GM19193 (cell line): ENCODE data around the gene EIF4EBP2.

ENCODE experiments used
- POLR2A ChIP-seq: IDR thresholded peaks from 4 replicates; pipeline ENCODE4 v1.6.1; 2011; ENCODE audit not compliant: insufficient read depth, insufficient read length; ENCODE audit errors: extremely low read depth

The EIF4EBP2 gene

GRCh38 chr10:70458329-70459060 is 54.5 kb downstream of the EIF4EBP2 start:
- no peak for TF ChIP-seq POLR2A

GRCh38 chr10:70459061-70459773 is 55.3 kb downstream of the EIF4EBP2 start:
- no peak for TF ChIP-seq POLR2A

DNA sequence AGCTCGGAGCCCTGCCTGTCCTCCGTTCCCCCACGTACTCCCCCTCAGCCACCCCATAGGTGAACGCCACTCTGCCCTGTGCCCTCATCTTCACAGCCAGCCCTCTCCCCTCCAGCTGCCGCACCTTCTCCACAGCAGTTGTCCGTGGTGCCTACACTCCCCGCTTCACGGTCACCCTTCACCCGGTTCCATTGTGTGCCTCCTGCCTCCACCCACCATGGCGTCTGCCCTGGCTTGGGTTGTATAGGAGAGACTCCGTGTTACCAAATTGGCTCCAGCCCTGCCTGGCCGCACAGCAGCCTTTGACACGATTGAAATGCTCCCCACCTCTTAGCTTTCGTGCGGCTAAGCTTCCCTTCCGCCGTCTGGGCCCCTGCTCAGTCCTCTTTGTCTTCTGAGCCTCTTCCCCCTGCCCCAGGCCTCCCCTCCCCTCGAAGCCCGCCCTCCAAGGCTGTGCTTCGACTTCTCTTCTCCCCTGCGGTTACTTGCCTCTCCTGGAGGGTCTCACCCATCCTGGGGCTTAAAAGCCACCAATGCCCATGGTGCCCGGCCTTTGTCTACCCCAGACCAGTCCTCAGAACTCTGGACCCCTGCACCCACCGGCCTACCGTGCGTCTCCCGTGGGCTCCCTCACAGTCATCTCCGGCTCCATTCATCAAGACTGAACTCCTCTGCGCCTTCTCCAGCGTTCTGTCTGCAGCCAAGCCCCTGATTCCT is 56.0 kb downstream of the EIF4EBP2 start:
- TF ChIP-seq POLR2A = no peak

- no peak for TF ChIP-seq POLR2A
These were observed 57.7 kb downstream of the EIF4EBP2 start for GRCh38 chr10:70461397-70462348.

- no peak for TF ChIP-seq POLR2A
These were observed 58.5 kb downstream of the EIF4EBP2 start for GRCh38 chr10:70462349-70462984.

- no peak for TF ChIP-seq POLR2A
These were observed 61.3 kb downstream of the EIF4EBP2 start for GRCh38 chr10:70465278-70465677.

- TF ChIP-seq POLR2A = no peak
These were observed 61.9 kb downstream of the EIF4EBP2 start for GRCh38 chr10:70465832-70466231.

DNA sequence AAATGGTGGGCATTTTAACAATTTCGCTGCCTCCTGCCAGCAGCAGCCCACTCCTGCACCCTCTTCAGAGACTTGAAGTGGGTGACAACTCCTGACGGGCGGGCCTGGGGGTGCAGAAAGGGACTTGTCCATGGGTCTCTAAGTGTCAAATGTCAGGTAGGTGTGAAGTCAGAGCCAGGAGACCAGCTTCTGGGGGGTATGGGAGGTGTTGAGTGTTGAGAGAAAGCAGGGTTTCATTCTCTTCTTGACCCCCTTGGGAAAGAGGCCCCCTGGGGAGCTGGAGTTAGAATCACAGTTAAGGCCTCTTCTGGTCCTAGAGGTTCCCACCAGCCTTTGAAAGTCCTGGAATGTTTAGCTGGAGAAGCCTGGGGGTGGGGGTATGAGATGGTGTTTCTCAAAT is 63.0 kb downstream of the EIF4EBP2 start:
- TF ChIP-seq POLR2A = no peak

GRCh38 chr10:70472799-70473454 is 69.0 kb downstream of the EIF4EBP2 start:
- no peak for TF ChIP-seq POLR2A

GRCh38 chr10:70474780-70475179 is 70.8 kb downstream of the EIF4EBP2 start:
- TF ChIP-seq POLR2A = no peak

GRCh38 chr10:70475661-70476060 is 71.7 kb downstream of the EIF4EBP2 start:
- no peak for TF ChIP-seq POLR2A

- TF ChIP-seq POLR2A = no peak
These were observed 72.5 kb downstream of the EIF4EBP2 start for GRCh38 chr10:70476249-70477035.

DNA sequence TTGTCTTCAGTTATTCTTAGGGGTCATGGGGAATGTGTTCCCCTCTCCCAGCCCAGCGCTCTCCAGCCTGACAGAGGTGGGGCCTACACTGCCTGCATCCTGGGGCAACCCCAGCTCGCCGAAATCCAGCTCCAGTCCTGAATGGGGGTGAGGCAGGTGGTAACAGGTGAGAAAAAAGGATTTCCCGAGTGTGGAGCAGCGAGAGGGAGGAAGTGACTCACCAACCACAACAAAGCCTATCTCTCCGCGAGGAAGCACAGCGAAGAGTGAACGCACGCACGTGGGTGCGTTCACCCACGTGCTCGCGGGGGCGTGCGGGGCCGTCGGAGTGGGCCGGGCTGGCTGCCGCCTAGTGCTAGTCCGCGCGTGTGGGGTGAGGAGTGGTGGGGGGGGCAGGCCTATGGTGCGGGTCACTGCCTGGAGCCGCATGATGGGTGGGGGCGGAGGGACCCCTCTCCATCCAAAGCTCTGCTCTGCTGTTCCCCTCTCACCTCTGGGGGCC is 73.8 kb downstream of the EIF4EBP2 start:
- TF ChIP-seq POLR2A = no peak
